ENCODE data around the gene LHFPL3. TPM values are rescaled to one million over a fixed set of nuclear protein-coding genes. Genes with fewer than 3 reads are reported as not detected.

LHFPL3 gene
- polyA plus RNA-seq, 2 of the 4 experiments (the other 2 are of a cell fraction) = not detected

GRCh38 chr7:104653825-104654401 lies 325.5 kb downstream of the LHFPL3 start:
- ATAC-seq = no peak
- Histone ChIP-seq H3K4me3 (no peak overlapping the region), H3K4me2 (no peak overlapping the region), H3K4me1 (no peaks in the 10 kb centered on the region), H3K27ac (no peak overlapping the region), H3K9me3 (no peaks in the 10 kb centered on the region)
- POLR2A ChIA-PET = no interaction called here
- CTCF ChIA-PET = no interaction called here
- no peak for FAIRE-seq
- TF ChIP-seq CHD4 (IDR thresholded peaks at IDR 0.05; ENCODE audit: borderline replicate concordance) (no peak), MYC (IDR thresholded peaks at IDR 0.05; ENCODE audit: borderline replicate concordance, low read length) (no peak), MAZ (IDR thresholded peaks at IDR 0.05; ENCODE audit: borderline replicate concordance, low read depth, low read length) (no peak), HEYL (CRISPR knock-in tag; IDR thresholded peaks at IDR 0.05) (no peak), USF2 (IDR thresholded peaks at IDR 0.05) (no peak), JUNB (IDR thresholded peaks at IDR 0.05) (no peak), REST (IDR thresholded peaks at IDR 0.05) (no peak), SMC3 (IDR thresholded peaks at IDR 0.05) (no peak), PHF8 (IDR thresholded peaks at IDR 0.05; ENCODE audit: borderline replicate concordance, low read depth) (no peak), FOSB (CRISPR knock-in tag; IDR thresholded peaks at IDR 0.05) (no peak), ZSCAN20 (CRISPR knock-in tag; IDR thresholded peaks at IDR 0.05) (no peak), ZFP36 (IDR thresholded peaks at IDR 0.05; ENCODE audit: borderline replicate concordance, partially characterized antibody) (no peak), JUN (IDR thresholded peaks at IDR 0.05) (no peak)
- TF ChIP-seq, protein P1, sequence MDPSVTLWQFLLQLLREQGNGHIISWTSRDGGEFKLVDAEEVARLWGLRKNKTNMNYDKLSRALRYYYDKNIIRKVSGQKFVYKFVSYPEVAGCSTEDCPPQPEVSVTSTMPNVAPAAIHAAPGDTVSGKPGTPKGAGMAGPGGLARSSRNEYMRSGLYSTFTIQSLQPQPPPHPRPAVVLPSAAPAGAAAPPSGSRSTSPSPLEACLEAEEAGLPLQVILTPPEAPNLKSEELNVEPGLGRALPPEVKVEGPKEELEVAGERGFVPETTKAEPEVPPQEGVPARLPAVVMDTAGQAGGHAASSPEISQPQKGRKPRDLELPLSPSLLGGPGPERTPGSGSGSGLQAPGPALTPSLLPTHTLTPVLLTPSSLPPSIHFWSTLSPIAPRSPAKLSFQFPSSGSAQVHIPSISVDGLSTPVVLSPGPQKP (IDR thresholded peaks at IDR 0.05; ENCODE audit: low read depth, low read length) = no peak
- TF ChIP-seq, protein P2, sequence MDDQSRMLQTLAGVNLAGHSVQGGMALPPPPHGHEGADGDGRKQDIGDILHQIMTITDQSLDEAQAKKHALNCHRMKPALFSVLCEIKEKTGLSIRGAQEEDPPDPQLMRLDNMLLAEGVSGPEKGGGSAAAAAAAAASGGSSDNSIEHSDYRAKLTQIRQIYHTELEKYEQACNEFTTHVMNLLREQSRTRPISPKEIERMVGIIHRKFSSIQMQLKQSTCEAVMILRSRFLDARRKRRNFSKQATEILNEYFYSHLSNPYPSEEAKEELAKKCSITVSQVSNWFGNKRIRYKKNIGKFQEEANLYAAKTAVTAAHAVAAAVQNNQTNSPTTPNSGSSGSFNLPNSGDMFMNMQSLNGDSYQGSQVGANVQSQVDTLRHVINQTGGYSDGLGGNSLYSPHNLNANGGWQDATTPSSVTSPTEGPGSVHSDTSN (IDR thresholded peaks at IDR 0.05) = no peak
- TF ChIP-seq, protein P3, sequence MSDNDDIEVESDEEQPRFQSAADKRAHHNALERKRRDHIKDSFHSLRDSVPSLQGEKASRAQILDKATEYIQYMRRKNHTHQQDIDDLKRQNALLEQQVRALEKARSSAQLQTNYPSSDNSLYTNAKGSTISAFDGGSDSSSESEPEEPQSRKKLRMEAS (IDR thresholded peaks at IDR 0.05) = no peak
- no peak for DNase-seq (ENCODE audit: low read depth in 1 of 2, low spot score in 1 of 2)
- 10% methylated on average over 4 of the region's 4 CpGs for WGBS (ENCODE audit: missing lambda C conversion rate)

GRCh38 chr7:104655592-104655991 lies 327.2 kb downstream of the LHFPL3 start:
- no peak for FAIRE-seq
- Histone ChIP-seq H3K9me3 (no peaks in the 10 kb centered on the region), H3K27ac (no peak overlapping the region), H3K4me2 (no peak overlapping the region), H3K4me3 (no peak overlapping the region), H3K4me1 (no peaks in the 10 kb centered on the region)
- TF ChIP-seq HEYL (CRISPR knock-in tag; IDR thresholded peaks at IDR 0.05) (no peak), JUN (IDR thresholded peaks at IDR 0.05) (no peak), MAZ (IDR thresholded peaks at IDR 0.05; ENCODE audit: borderline replicate concordance, low read depth, low read length) (no peak), RAD21 (conservative IDR thresholded peaks at IDR 0.05 in 1 of 2, IDR thresholded peaks at IDR 0.05 in 1 of 2) (no peak), ZSCAN20 (CRISPR knock-in tag; IDR thresholded peaks at IDR 0.05) (no peak), ESRRA (IDR thresholded peaks at IDR 0.05; ENCODE audit: borderline replicate concordance, low read length) (no peak), CHD4 (IDR thresholded peaks at IDR 0.05; ENCODE audit: borderline replicate concordance) (no peak)
- ATAC-seq = no peak
- DNase-seq (ENCODE audit: low read depth in 1 of 2, low spot score in 1 of 2) = no peak
- ChIA-PET CTCF (interaction anchor here (1.1 to 1.3 kb wide), 2 partner anchors 10 to 12 kb away, joined by 3 read pairs; no protein-coding TSS in a partner anchor), POLR2A (no interaction called here)
- WGBS (ENCODE audit: missing lambda C conversion rate) = 19% methylated on average over 3 of the region's 3 CpGs
